Vagina (tissue), 2 donors: Measurements from ENCODE around the gene ALDH1A1. TPM values are rescaled to one million over a fixed set of nuclear protein-coding genes. Genes with fewer than 3 reads are reported as not detected.
"Not testable (repeated sequence)": the region's sequence is repeated elsewhere in the genome, so short reads cannot be mapped to it uniquely, and the experiment has no call there.

ENCODE experiments used
- DNase-seq, 2 donors: peaks; one replicate each; pipeline ENCODE4 v3.0.0-alpha.2; 2017; ENCODE audit errors: extremely low spot score in 2 of 2
- H3K27ac ChIP-seq: fragments of 200-600 bp; sonication (generic); one replicate; pipeline ENCODE4 v1.5.1; 2019
- H3K27me3 ChIP-seq: fragments of 200-600 bp; sonication (generic); one replicate; pipeline ENCODE4 v1.5.1; 2019
- H3K36me3 ChIP-seq, 2 donors: fragments of 200-600 bp; sonication (generic); one replicate each; pipeline ENCODE4 v1.5.1; 2017 to 2019
- H3K4me1 ChIP-seq: fragments of 200-600 bp; sonication (generic); one replicate; pipeline ENCODE4 v1.5.1; 2019
- H3K4me3 ChIP-seq, 2 donors: fragments of 200-600 bp; sonication (generic); 1 replicate in 1 of 2; 2 replicates in 1 of 2; pipeline ENCODE4 v1.5.1; 2016 to 2019
- H3K9me3 ChIP-seq: fragments of 200-600 bp; sonication (generic); one replicate; pipeline ENCODE4 v1.5.1; 2019
- POLR2A ChIP-seq, 2 donors: fragments of 450-650 bp; IDR thresholded peaks; one replicate each; pipeline ENCODE4 v1.6.1; 2017; ENCODE audit warnings: antibody characterized with exemption in 2 of 2, mild to moderate bottlenecking in 2 of 2, moderate library complexity in 2 of 2
- POLR2AphosphoS5 ChIP-seq, 2 donors: sonication (generic); formaldehyde crosslinking; IDR thresholded peaks; one replicate each; pipeline ENCODE4 v1.9.0; 2017; ENCODE audit warnings: antibody characterized with exemption in 2 of 2, mild to moderate bottlenecking in 2 of 2, low read depth in 1 of 2; ENCODE audit not compliant: insufficient read depth in 1 of 2
- intact Hi-C: fragments of 100-400 bp; cut with DNase I; formaldehyde crosslinking; loops from one replicate; pipeline ENCODE4 v1.15.1; 2023
- total RNA-seq: library from RNA; depleted of rRNA; stranded (reverse); fragments of >200 nt; gene quantifications from one replicate; pipeline ENCODE4 v1.2.3, GENCODE V29; 2016
- TF ChIP-seq, protein P1 (sequence below), 3 experiments: fragments of 450-650 bp in 2 of 3; fragments of 200-600 bp in 1 of 3; sonication (generic) in 1 of 3; IDR thresholded peaks; one replicate each; pipeline ENCODE4 v1.5.1; 2017 to 2019; ENCODE audit warnings: antibody characterized with exemption in 3 of 3, mild to moderate bottlenecking in 2 of 3, moderate library complexity in 2 of 3

ALDH1A1 gene
- total RNA-seq, 1 donor from 2014 or later, result 126 TPM

GRCh38 chr9:72946318-72946717, 6.5 kb downstream of the ALDH1A1 start:
- intact Hi-C loops, result no loop called here
- H3K27me3 ChIP-seq, result no peaks in the 10 kb centered on the region
- peaks cover 46% of the 10 kb centered on the region for H3K4me1 ChIP-seq
- no peaks in the 10 kb centered on the region for H3K9me3 ChIP-seq
- no peak for DNase-seq
- H3K27ac ChIP-seq, result no peak overlapping the region
- TF ChIP-seq, protein P1, sequence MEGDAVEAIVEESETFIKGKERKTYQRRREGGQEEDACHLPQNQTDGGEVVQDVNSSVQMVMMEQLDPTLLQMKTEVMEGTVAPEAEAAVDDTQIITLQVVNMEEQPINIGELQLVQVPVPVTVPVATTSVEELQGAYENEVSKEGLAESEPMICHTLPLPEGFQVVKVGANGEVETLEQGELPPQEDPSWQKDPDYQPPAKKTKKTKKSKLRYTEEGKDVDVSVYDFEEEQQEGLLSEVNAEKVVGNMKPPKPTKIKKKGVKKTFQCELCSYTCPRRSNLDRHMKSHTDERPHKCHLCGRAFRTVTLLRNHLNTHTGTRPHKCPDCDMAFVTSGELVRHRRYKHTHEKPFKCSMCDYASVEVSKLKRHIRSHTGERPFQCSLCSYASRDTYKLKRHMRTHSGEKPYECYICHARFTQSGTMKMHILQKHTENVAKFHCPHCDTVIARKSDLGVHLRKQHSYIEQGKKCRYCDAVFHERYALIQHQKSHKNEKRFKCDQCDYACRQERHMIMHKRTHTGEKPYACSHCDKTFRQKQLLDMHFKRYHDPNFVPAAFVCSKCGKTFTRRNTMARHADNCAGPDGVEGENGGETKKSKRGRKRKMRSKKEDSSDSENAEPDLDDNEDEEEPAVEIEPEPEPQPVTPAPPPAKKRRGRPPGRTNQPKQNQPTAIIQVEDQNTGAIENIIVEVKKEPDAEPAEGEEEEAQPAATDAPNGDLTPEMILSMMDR (IDR thresholded peaks at IDR 0.05), result no peak
- TF ChIP-seq POLR2AphosphoS5 (IDR thresholded peaks at IDR 0.05; ENCODE audit: insufficient read depth in 1 of 2, low read depth in 1 of 2) (no peak), POLR2A (IDR thresholded peaks at IDR 0.05) (no peak)
- no peaks in the 10 kb centered on the region for H3K36me3 ChIP-seq
- H3K4me3 ChIP-seq, result no peak overlapping the region

- Histone ChIP-seq H3K27ac (no peak overlapping the region), H3K4me1 (peaks cover 46% of the 10 kb centered on the region)
- intact Hi-C loops, result no loop called here
Observed at GRCh38 chr9:72945391-72945790, 7.5 kb downstream of the ALDH1A1 start.

GRCh38 chr9:72943844-72944462, 8.9 kb downstream of the ALDH1A1 start:
- Histone ChIP-seq H3K27ac (no peak overlapping the region), H3K36me3 (no peaks in the 10 kb centered on the region), H3K9me3 (no peaks in the 10 kb centered on the region), H3K27me3 (no peaks in the 10 kb centered on the region), H3K4me1 (peaks cover 46% of the 10 kb centered on the region), H3K4me3 (no peak overlapping the region)
- TF ChIP-seq, protein P1 (IDR thresholded peaks at IDR 0.05), result no peak
- no peak for TF ChIP-seq POLR2A (IDR thresholded peaks at IDR 0.05)
- no peak for TF ChIP-seq POLR2AphosphoS5 (IDR thresholded peaks at IDR 0.05; ENCODE audit: insufficient read depth in 1 of 2, low read depth in 1 of 2)
- DNase-seq, result no peak
- intact Hi-C loops, result no loop called here

More at GRCh38 chr9:72945391-72945790, 7.5 kb downstream of the ALDH1A1 start:
- Histone ChIP-seq H3K36me3 (no peaks in the 10 kb centered on the region), H3K4me3 (no peak overlapping the region), H3K9me3 (no peaks in the 10 kb centered on the region), H3K27me3 (no peaks in the 10 kb centered on the region)
- no peak for DNase-seq
- TF ChIP-seq, protein P1 (IDR thresholded peaks at IDR 0.05), result no peak

- Histone ChIP-seq H3K4me3 (no peak overlapping the region), H3K27me3 (no peaks in the 10 kb centered on the region)
- TF ChIP-seq POLR2A (IDR thresholded peaks at IDR 0.05) (no peak), POLR2AphosphoS5 (IDR thresholded peaks at IDR 0.05; ENCODE audit: insufficient read depth in 1 of 2, low read depth in 1 of 2) (no peak)
- TF ChIP-seq, protein P1 (IDR thresholded peaks at IDR 0.05), result no peak
Observed at GRCh38 chr9:72942451-72942850, 10.4 kb downstream of the ALDH1A1 start.

GRCh38 chr9:72939581-72939980, 13.3 kb downstream of the ALDH1A1 start:
- intact Hi-C loops, DNase-seq, H3K27ac ChIP-seq, H3K9me3 ChIP-seq, H3K27me3 ChIP-seq, H3K36me3 ChIP-seq, H3K4me3 ChIP-seq: not testable (repeated sequence)
- H3K4me1 ChIP-seq, result peaks cover 32% of the 10 kb centered on the region

More at GRCh38 chr9:72942451-72942850, 10.4 kb downstream of the ALDH1A1 start:
- DNase-seq, result no peak
- Histone ChIP-seq H3K27ac (no peak overlapping the region), H3K36me3 (peaks cover 0 to 6% of the 10 kb centered on the region in 2 donors), H3K9me3 (no peaks in the 10 kb centered on the region), H3K4me1 (peaks cover 34% of the 10 kb centered on the region)
- intact Hi-C loops, result no loop called here
